Mesenchymal stem cell (in vitro differentiated cells and primary cell): ENCODE data around the gene KIF17.

ENCODE experiments used
- DNase-seq: peaks from one replicate; pipeline ENCODE4 v3.0.0-alpha.2; 2013
- H2AFZ ChIP-seq: one replicate; pipeline ENCODE4 v1.6.1; 2013; ENCODE audit warnings: low read depth, mild to moderate bottlenecking, control low read depth, inconsistent platforms, low read length, moderate library complexity
- H2AK5ac ChIP-seq: 2 replicates; pipeline ENCODE4 v1.6.1; 2013; ENCODE audit warnings: low read length, moderate library complexity, mild to moderate bottlenecking, inconsistent platforms; ENCODE audit not compliant: severe bottlenecking
- H2BK120ac ChIP-seq: one replicate; pipeline ENCODE4 v1.6.1; 2013; ENCODE audit warnings: low read depth, mild to moderate bottlenecking, inconsistent platforms, low read length, moderate library complexity
- H2BK12ac ChIP-seq, 2 experiments: one replicate each; pipeline ENCODE4 v1.6.1; 2013; ENCODE audit warnings: inconsistent platforms in 2 of 2, low read length in 2 of 2, mild to moderate bottlenecking in 2 of 2, moderate library complexity in 2 of 2, control low read depth in 1 of 2
- H2BK15ac ChIP-seq: one replicate; pipeline ENCODE4 v1.6.1; 2013; ENCODE audit warnings: mild to moderate bottlenecking, low read depth, inconsistent platforms; ENCODE audit not compliant: poor library complexity, severe bottlenecking
- H2BK5ac ChIP-seq: 2 replicates; pipeline ENCODE4 v1.6.1; 2013; ENCODE audit warnings: low read depth, mild to moderate bottlenecking, low read length, control low read depth, inconsistent platforms; ENCODE audit not compliant: poor library complexity, severe bottlenecking
- H3K14ac ChIP-seq, 2 experiments: one replicate each; pipeline ENCODE4 v1.6.1; 2013; ENCODE audit warnings: inconsistent platforms in 2 of 2, low read length in 2 of 2, control low read depth in 1 of 2, mild to moderate bottlenecking in 1 of 2, moderate library complexity in 1 of 2
- H3K18ac ChIP-seq, 2 experiments: one replicate each; pipeline ENCODE4 v1.6.1; 2013; ENCODE audit warnings: inconsistent platforms in 2 of 2, low read length in 2 of 2, control low read depth in 1 of 2, low read depth in 1 of 2, mild to moderate bottlenecking in 1 of 2
- H3K23ac ChIP-seq, 2 experiments: one replicate each; pipeline ENCODE4 v1.6.1; 2013; ENCODE audit warnings: inconsistent platforms in 2 of 2, low read length in 2 of 2, mild to moderate bottlenecking in 2 of 2, moderate library complexity in 2 of 2, control low read depth in 1 of 2
- H3K27ac ChIP-seq: 2 replicates; pipeline ENCODE4 v1.5.1; 2013; ENCODE audit warnings: mild to moderate bottlenecking, moderate library complexity, low read length, control low read depth, inconsistent platforms; ENCODE audit not compliant: poor library complexity, severe bottlenecking
- H3K27me3 ChIP-seq, 2 experiments: 2 replicates each; pipeline versions ENCODE4 v1.6.1 to v1.7.0; 2013; ENCODE audit warnings: low read length in 2 of 2, mild to moderate bottlenecking in 2 of 2, moderate library complexity in 2 of 2, control low read depth in 1 of 2, inconsistent platforms in 1 of 2; ENCODE audit not compliant: control insufficient read depth in 1 of 2, insufficient read depth in 1 of 2
- H3K36me3 ChIP-seq, 2 experiments: 2 replicates each; pipeline versions ENCODE4 v1.6.1 to v1.7.0; 2013; ENCODE audit warnings: low read length in 2 of 2, control low read depth in 1 of 2, inconsistent platforms in 1 of 2, low read depth in 1 of 2, mild to moderate bottlenecking in 1 of 2; ENCODE audit not compliant: insufficient read depth in 2 of 2, control insufficient read depth in 1 of 2
- H3K4ac ChIP-seq, 2 experiments: one replicate each; pipeline ENCODE4 v1.6.1; 2013; ENCODE audit warnings: inconsistent platforms in 2 of 2, low read length in 2 of 2, mild to moderate bottlenecking in 2 of 2, moderate library complexity in 2 of 2, control low read depth in 1 of 2, low read depth in 1 of 2
- H3K4me1 ChIP-seq: 2 replicates; pipeline ENCODE4 v1.6.1; 2013; ENCODE audit warnings: low read depth, low read length, control low read depth; ENCODE audit not compliant: control insufficient read depth, insufficient read depth
- H3K4me2 ChIP-seq: 2 replicates; pipeline ENCODE4 v1.6.1; 2013; ENCODE audit warnings: low read length, mild to moderate bottlenecking, inconsistent platforms; ENCODE audit not compliant: poor library complexity, severe bottlenecking
- H3K4me3 ChIP-seq, 2 experiments: 2 replicates each; pipeline versions ENCODE4 v1.5.1 to v1.7.0; 2013; ENCODE audit warnings: low read length in 2 of 2, mild to moderate bottlenecking in 2 of 2, control low read depth in 1 of 2, low read depth in 1 of 2; ENCODE audit not compliant: insufficient read depth in 1 of 2
- H3K79me1 ChIP-seq: replicated peaks from 2 replicates; pipeline ENCODE4 v1.6.1; 2013; ENCODE audit warnings: mild to moderate bottlenecking, control low read depth, low read length, inconsistent platforms; ENCODE audit not compliant: poor library complexity, severe bottlenecking
- H3K9ac ChIP-seq: 2 replicates; pipeline ENCODE4 v1.7.0; 2013; ENCODE audit warnings: mild to moderate bottlenecking, low read length, moderate library complexity
- H3K9me3 ChIP-seq: 2 replicates; pipeline ENCODE4 v1.7.0; 2013; ENCODE audit warnings: mild to moderate bottlenecking, low read length; ENCODE audit not compliant: control insufficient read depth
- H4K8ac ChIP-seq: one replicate; pipeline ENCODE4 v1.6.1; 2013; ENCODE audit warnings: inconsistent platforms, mild to moderate bottlenecking, low read length, moderate library complexity
- H4K91ac ChIP-seq: one replicate; pipeline ENCODE4 v1.6.1; 2013; ENCODE audit warnings: mild to moderate bottlenecking, low read length, inconsistent platforms
- WGBS: methylation state at CpG from one replicate; pipeline ENCODE4 v1.1.7; 2013; ENCODE audit warnings: mixed read lengths; 5-methylcytosine and 5-hydroxymethylcytosine counted together

Gene KIF17

DNA sequence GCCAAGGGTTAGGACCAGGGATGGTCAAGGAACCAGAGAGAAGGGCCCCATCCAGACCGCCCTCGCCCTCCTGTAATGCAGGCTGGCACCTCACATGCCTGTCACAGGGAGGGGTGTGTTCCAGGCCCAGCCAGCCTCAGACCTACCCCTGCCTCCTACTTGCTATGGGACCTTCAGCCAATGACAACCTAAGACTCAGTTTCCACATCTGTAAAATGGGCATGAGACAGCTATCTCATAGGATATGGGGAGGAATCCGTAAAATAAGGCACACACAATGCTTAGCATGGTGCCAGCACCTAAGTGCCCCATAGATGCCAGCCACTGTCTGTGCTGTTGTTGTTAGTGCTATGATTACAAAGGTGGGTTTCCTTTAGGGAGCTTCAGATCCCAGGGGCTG lies 7.9 kb downstream of the KIF17 start:
- H3K14ac ChIP-seq = no peak overlapping the region
- H4K8ac ChIP-seq = no peak overlapping the region
- no peaks in the 10 kb centered on the region for H3K9me3 ChIP-seq
- no peak overlapping the region for H3K18ac ChIP-seq
- H2BK5ac ChIP-seq = no peak overlapping the region
- H3K36me3 ChIP-seq = peaks cover 0 to 1% of the 10 kb centered on the region in 2 experiments
- no peak overlapping the region for H2BK120ac ChIP-seq
- H2BK12ac ChIP-seq = no peak overlapping the region
- no peaks in the 10 kb centered on the region for H3K79me1 ChIP-seq
- no peak overlapping the region for H2AK5ac ChIP-seq
- H2AFZ ChIP-seq = no peak overlapping the region
- H3K4me1 ChIP-seq = peaks cover 21% of the 10 kb centered on the region
- H4K91ac ChIP-seq = no peak overlapping the region
- no peak overlapping the region for H3K4me3 ChIP-seq
- no peak overlapping the region for H3K23ac ChIP-seq
- 100% methylated on average over 3 of the region's 3 CpGs for WGBS
- H3K27me3 ChIP-seq = peaks cover 0 to 14% of the 10 kb centered on the region in 2 experiments
- H2BK15ac ChIP-seq = no peak overlapping the region
- no peak overlapping the region for H3K27ac ChIP-seq
- DNase-seq = no peak
- no peak overlapping the region for H3K9ac ChIP-seq
- H3K4me2 ChIP-seq = no peak overlapping the region
- no peak overlapping the region for H3K4ac ChIP-seq

DNA sequence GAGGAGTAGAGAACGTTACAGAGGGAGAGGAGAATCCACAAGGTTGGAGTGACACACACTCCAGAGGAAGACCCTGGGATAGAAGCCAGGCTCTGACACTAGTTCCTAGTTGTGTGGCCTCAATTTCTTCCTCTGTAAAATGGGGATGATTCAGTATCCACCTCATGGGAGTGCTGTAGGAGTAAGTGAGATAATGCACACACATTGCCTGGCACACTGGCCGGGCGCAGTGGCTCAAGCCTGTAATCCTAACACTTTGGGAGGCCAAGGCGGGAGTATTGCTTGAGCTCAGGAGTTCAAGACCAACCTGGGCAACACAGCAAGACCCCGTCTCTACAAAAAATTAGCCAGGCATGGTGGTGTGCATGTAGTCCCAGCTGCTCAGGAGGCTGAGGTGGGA lies 8.9 kb downstream of the KIF17 start:
- Histone ChIP-seq H3K79me1 (no peaks in the 10 kb centered on the region), H3K36me3 (peaks cover 0 to 11% of the 10 kb centered on the region in 2 experiments), H3K9me3 (no peaks in the 10 kb centered on the region), H2AK5ac (no peak overlapping the region), H4K8ac (no peak overlapping the region), H3K4me2 (no peak overlapping the region), H3K4me3 (no peak overlapping the region), H2BK5ac (no peak overlapping the region), H2BK12ac (no peak overlapping the region), H3K4me1 (peaks cover 21% of the 10 kb centered on the region), H3K14ac (no peak overlapping the region), H2AFZ (no peak overlapping the region), H2BK15ac (no peak overlapping the region), H3K18ac (no peak overlapping the region), H3K4ac (no peak overlapping the region), H3K27me3 (peaks cover 0 to 14% of the 10 kb centered on the region in 2 experiments), H3K27ac (no peak overlapping the region), H3K23ac (no peak overlapping the region), H3K9ac (no peak overlapping the region), H2BK120ac (no peak overlapping the region), H4K91ac (no peak overlapping the region)
- WGBS = 83% methylated on average over 5 of the region's 5 CpGs
- DNase-seq = no peak

DNA sequence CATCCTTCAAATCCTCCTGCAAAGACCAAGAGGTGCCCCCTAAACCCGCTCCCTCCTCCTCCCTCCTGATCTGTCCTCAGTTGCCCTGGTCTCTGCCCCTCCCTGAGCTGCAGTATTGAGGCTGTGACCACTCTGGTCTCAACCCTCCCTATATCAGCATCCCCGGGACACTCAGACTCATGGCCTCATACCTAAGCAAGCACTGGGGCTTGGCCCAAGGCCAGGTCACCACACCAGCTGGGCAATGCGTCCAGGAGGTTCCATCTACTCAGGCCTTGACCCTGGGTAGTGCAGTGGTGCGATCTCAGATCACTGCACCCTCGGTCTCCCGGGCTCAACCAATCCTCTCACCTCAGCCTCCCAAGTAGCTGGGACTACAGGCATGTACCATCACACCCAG lies 9.8 kb downstream of the KIF17 start:
- Histone ChIP-seq H3K23ac (no peak overlapping the region), H3K79me1 (no peaks in the 10 kb centered on the region), H3K27me3 (peaks cover 0 to 14% of the 10 kb centered on the region in 2 experiments), H4K8ac (no peak overlapping the region), H2BK15ac (no peak overlapping the region), H3K4me1 (peaks cover 21% of the 10 kb centered on the region), H2BK120ac (no peak overlapping the region), H3K27ac (no peak overlapping the region), H3K4me2 (no peak overlapping the region), H2BK5ac (no peak overlapping the region), H2AFZ (no peak overlapping the region), H3K4me3 (no peak overlapping the region), H3K9me3 (no peaks in the 10 kb centered on the region), H3K36me3 (peaks cover 0 to 12% of the 10 kb centered on the region in 2 experiments), H3K14ac (no peak overlapping the region), H3K4ac (no peak overlapping the region), H2AK5ac (no peak overlapping the region), H3K18ac (no peak overlapping the region), H4K91ac (no peak overlapping the region), H3K9ac (no peak overlapping the region), H2BK12ac (no peak overlapping the region)
- 93% methylated on average over 6 of the region's 6 CpGs for WGBS
- no peak for DNase-seq

DNA sequence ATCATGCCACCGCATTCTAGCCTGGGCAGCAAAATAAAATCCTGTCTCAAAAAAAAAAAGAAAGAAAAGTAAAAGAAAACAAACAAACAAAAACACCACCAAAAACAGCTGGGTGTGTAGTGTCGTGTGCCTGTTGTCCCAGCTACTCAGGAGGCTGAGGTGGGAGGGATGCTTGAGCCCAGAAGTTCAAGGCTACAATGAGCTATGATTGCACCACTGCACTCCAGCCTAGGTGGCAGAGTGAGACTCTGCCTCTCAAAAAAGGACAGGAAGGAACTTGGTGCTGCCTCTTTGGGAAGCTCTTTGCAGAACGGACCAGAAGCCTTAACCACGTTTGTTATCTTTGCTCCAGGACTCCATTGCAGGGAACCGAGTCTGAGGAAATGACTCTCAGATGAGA lies 11.0 kb downstream of the KIF17 start:
- Histone ChIP-seq H3K18ac (no peak overlapping the region), H3K4me2 (no peak overlapping the region), H3K9ac (no peak overlapping the region), H3K27ac (no peak overlapping the region), H3K4ac (no peak overlapping the region), H3K27me3 (peaks cover 0 to 19% of the 10 kb centered on the region in 2 experiments), H3K23ac (no peak overlapping the region), H4K91ac (no peak overlapping the region), H2BK12ac (no peak overlapping the region), H2AK5ac (no peak overlapping the region), H3K4me3 (no peak overlapping the region), H2BK120ac (no peak overlapping the region), H3K9me3 (no peaks in the 10 kb centered on the region), H4K8ac (no peak overlapping the region), H2AFZ (no peak overlapping the region), H3K79me1 (no peaks in the 10 kb centered on the region), H3K4me1 (peaks cover 17% of the 10 kb centered on the region), H3K36me3 (peaks cover 0 to 12% of the 10 kb centered on the region in 2 experiments), H2BK5ac (no peak overlapping the region), H3K14ac (no peak overlapping the region), H2BK15ac (no peak overlapping the region)
- DNase-seq = no peak
- WGBS = 50% methylated on average over 4 of the region's 5 CpGs
